OCI-LY3 (cell line): ENCODE results near the gene VGLL1.

ENCODE experiments used
- H2AFZ ChIP-seq: fragments of 200-600, 300-600 bp; shearing (Covaris generic); 2 replicates; pipeline ENCODE4 v1.6.0; 2014; ENCODE audit warnings: antibody characterized with exemption, low read depth, low read length
- H3K27ac ChIP-seq: fragments of 200-600, 300-600 bp; sonication (generic); 2 replicates; pipeline ENCODE4 v1.5.1; 2014; ENCODE audit warnings: mild to moderate bottlenecking, low read length, moderate library complexity, mixed read lengths
- H3K27me3 ChIP-seq: fragments of 200-600, 300-600 bp; sonication (generic); 2 replicates; pipeline ENCODE4 v1.6.1; 2014; ENCODE audit warnings: low read depth, low read length, mixed read lengths
- H3K36me3 ChIP-seq: fragments of 200-600, 300-600 bp; sonication (generic); replicated peaks from 2 replicates; pipeline ENCODE3; 2014; ENCODE audit warnings: low read depth, low read length, mixed read lengths
- H3K4me1 ChIP-seq: fragments of 300-600, 200-600 bp; sonication (generic); 2 replicates; pipeline ENCODE4 v1.6.1; 2014; ENCODE audit warnings: low read length, mixed read lengths
- H3K4me2 ChIP-seq: fragments of 200-600, 300-600 bp; sonication (generic); 2 replicates; pipeline ENCODE4 v1.6.1; 2014; ENCODE audit warnings: low read length, mixed read lengths
- H3K4me3 ChIP-seq: fragments of 300-600, 200-600 bp; sonication (generic); 2 replicates; pipeline ENCODE4 v1.5.1; 2014; ENCODE audit warnings: antibody characterized with exemption, mild to moderate bottlenecking, low read length, moderate library complexity
- H3K79me2 ChIP-seq: fragments of 300-600, 200-600 bp; shearing (Covaris generic); 2 replicates; pipeline ENCODE4 v1.6.1; 2014; ENCODE audit warnings: mild to moderate bottlenecking, low read length, mixed read lengths
- H3K9ac ChIP-seq: fragments of 300-600, 200-600 bp; shearing (Covaris generic); 2 replicates; pipeline ENCODE4 v1.6.0; 2014; ENCODE audit warnings: mild to moderate bottlenecking, low read length, moderate library complexity
- H3K9me3 ChIP-seq: fragments of 200-600, 300-600 bp; shearing (Covaris generic); 2 replicates; pipeline ENCODE4 v1.6.1; 2014; ENCODE audit warnings: low read length, mixed read lengths; ENCODE audit not compliant: insufficient read depth
- H4K20me1 ChIP-seq: fragments of 200-600, 300-600 bp; sonication (generic); 2 replicates; pipeline ENCODE4 v1.6.1; 2016; ENCODE audit warnings: low read length, mixed read lengths; ENCODE audit not compliant: insufficient read depth
- CTCF ChIP-seq: fragments of 200-600, 300-600 bp; sonication (generic); IDR thresholded peaks from 2 replicates; pipeline ENCODE4 v1.5.1; 2014; ENCODE audit warnings: antibody characterized with exemption, low read length, low read depth
- EZH2phosphoT487 ChIP-seq: fragments of 200-600 bp; shearing (Covaris generic); IDR thresholded peaks from 2 replicates; pipeline ENCODE4 v1.6.1; 2018; ENCODE audit warnings: antibody characterized with exemption, mixed run types, low read depth

The VGLL1 gene

GRCh38 chrX:136528645-136529315 lies 3.2 kb upstream of the VGLL1 start:
- Histone ChIP-seq H3K4me1 (no peaks in the 10 kb centered on the region), H4K20me1 (no peaks in the 10 kb centered on the region), H3K36me3 (no peaks in the 10 kb centered on the region), H3K79me2 (no peaks in the 10 kb centered on the region), H3K4me2 (no peak overlapping the region), H3K4me3 (no peak overlapping the region), H3K9ac (no peak overlapping the region), H3K27ac (no peak overlapping the region), H3K9me3 (no peaks in the 10 kb centered on the region), H3K27me3 (no peaks in the 10 kb centered on the region), H2AFZ (no peak overlapping the region)
- TF ChIP-seq EZH2phosphoT487 (no peak), CTCF (no peak)

- no peak overlapping the region for H2AFZ ChIP-seq
- no peaks in the 10 kb centered on the region for H4K20me1 ChIP-seq
- H3K79me2 ChIP-seq, result no peaks in the 10 kb centered on the region
- no peak overlapping the region for H3K9ac ChIP-seq
- no peaks in the 10 kb centered on the region for H3K4me1 ChIP-seq
- H3K4me2 ChIP-seq, result no peak overlapping the region
- H3K36me3 ChIP-seq, result no peaks in the 10 kb centered on the region
- H3K27me3 ChIP-seq, result no peaks in the 10 kb centered on the region
- no peak overlapping the region for H3K4me3 ChIP-seq
- no peak for TF ChIP-seq EZH2phosphoT487
- TF ChIP-seq CTCF, result no peak
- H3K9me3 ChIP-seq, result no peaks in the 10 kb centered on the region
- no peak overlapping the region for H3K27ac ChIP-seq
These were observed 2.2 kb upstream of the VGLL1 start for GRCh38 chrX:136529795-136530194.

- no peaks in the 10 kb centered on the region for H4K20me1 ChIP-seq
- no peaks in the 10 kb centered on the region for H3K36me3 ChIP-seq
- H3K4me3 ChIP-seq, result no peak overlapping the region
- no peak overlapping the region for H2AFZ ChIP-seq
- H3K4me2 ChIP-seq, result no peak overlapping the region
- no peak for TF ChIP-seq CTCF
- no peak for TF ChIP-seq EZH2phosphoT487
- H3K4me1 ChIP-seq, result no peaks in the 10 kb centered on the region
- no peaks in the 10 kb centered on the region for H3K79me2 ChIP-seq
- no peak overlapping the region for H3K9ac ChIP-seq
- H3K27ac ChIP-seq, result no peak overlapping the region
- no peaks in the 10 kb centered on the region for H3K9me3 ChIP-seq
- H3K27me3 ChIP-seq, result no peaks in the 10 kb centered on the region
These were observed 2.1 kb downstream of the VGLL1 start for GRCh38 chrX:136534131-136534530.

GRCh38 chrX:136538811-136539210 lies 6.8 kb downstream of the VGLL1 start:
- Histone ChIP-seq H3K27ac (no peak overlapping the region), H3K4me3 (no peak overlapping the region), H4K20me1 (no peaks in the 10 kb centered on the region), H3K79me2 (no peaks in the 10 kb centered on the region), H3K9ac (no peak overlapping the region), H3K4me1 (no peaks in the 10 kb centered on the region), H2AFZ (no peak overlapping the region), H3K4me2 (no peak overlapping the region), H3K9me3 (no peaks in the 10 kb centered on the region), H3K27me3 (no peaks in the 10 kb centered on the region), H3K36me3 (no peaks in the 10 kb centered on the region)
- TF ChIP-seq CTCF (no peak), EZH2phosphoT487 (no peak)
